HG03139 (cell line): Measurements from ENCODE around the gene BRINP1.

Experiments used
- ATAC-seq: cut with Tn5 transposase; IDR thresholded peaks from one replicate; pipeline ENCODE4 v1.9.1; 2021; ENCODE audit not compliant: unreplicated experiment

The BRINP1 gene

GRCh38 chr9:119368681-119369581 lies at the start of gene BRINP1:
Gene BRINP1 (minus strand): TSS chr9:119369435. CDS start chr9:119313355, 56,080 bp downstream.
- ATAC-seq = no peak

GRCh38 chr9:119418721-119419120 lies 49.5 kb upstream of the BRINP1 start:
- ATAC-seq = no peak

- no peak for ATAC-seq
Measured at GRCh38 chr9:119416793-119417192, 47.6 kb upstream of the BRINP1 start.

GRCh38 chr9:119412399-119412798 lies 43.2 kb upstream of the BRINP1 start:
- ATAC-seq = no peak

GRCh38 chr9:119409552-119409951 lies 40.3 kb upstream of the BRINP1 start:
- no peak for ATAC-seq

- no peak for ATAC-seq
Measured at GRCh38 chr9:119400606-119401005, 31.4 kb upstream of the BRINP1 start.

GRCh38 chr9:119398350-119398749 lies 29.1 kb upstream of the BRINP1 start:
- ATAC-seq = no peak

- no peak for ATAC-seq
Measured at GRCh38 chr9:119391878-119392277, 22.6 kb upstream of the BRINP1 start.

- no peak for ATAC-seq
Measured at GRCh38 chr9:119375892-119376291, 6.7 kb upstream of the BRINP1 start.

GRCh38 chr9:119372951-119373350 lies 3.7 kb upstream of the BRINP1 start:
- ATAC-seq = no peak

GRCh38 chr9:119370816-119371215 lies 1.6 kb upstream of the BRINP1 start:
- no peak for ATAC-seq

GRCh38 chr9:119369680-119370366 lies 588 bp upstream of the BRINP1 start:
- no peak for ATAC-seq

- ATAC-seq = no peak
Measured at GRCh38 chr9:119368179-119368578, 1.1 kb downstream of the BRINP1 start.

GRCh38 chr9:119367683-119368075 lies 1.6 kb downstream of the BRINP1 start:
- no peak for ATAC-seq

GRCh38 chr9:119366909-119367682 lies 2.1 kb downstream of the BRINP1 start:
- ATAC-seq = no peak

- no peak for ATAC-seq
Measured at GRCh38 chr9:119365291-119366027, 3.8 kb downstream of the BRINP1 start.

GRCh38 chr9:119360237-119360636 lies 9.0 kb downstream of the BRINP1 start:
- no peak for ATAC-seq

GRCh38 chr9:119357336-119358096 lies 11.7 kb downstream of the BRINP1 start:
- no peak for ATAC-seq

GRCh38 chr9:119349351-119349825 lies 19.8 kb downstream of the BRINP1 start:
- no peak for ATAC-seq
